Activated T-cell treated with anti-CD3 and anti-CD28 coated beads, Interleukin-2, amount 50 U/mL, for 48 hours (primary cell): Measurements from ENCODE around the gene ARHGEF39.

ENCODE experiments used
- DNase-seq, 2 experiments: peaks; one replicate each; pipeline ENCODE4 v3.0.0-alpha.2; 2020

Gene ARHGEF39

DNA sequence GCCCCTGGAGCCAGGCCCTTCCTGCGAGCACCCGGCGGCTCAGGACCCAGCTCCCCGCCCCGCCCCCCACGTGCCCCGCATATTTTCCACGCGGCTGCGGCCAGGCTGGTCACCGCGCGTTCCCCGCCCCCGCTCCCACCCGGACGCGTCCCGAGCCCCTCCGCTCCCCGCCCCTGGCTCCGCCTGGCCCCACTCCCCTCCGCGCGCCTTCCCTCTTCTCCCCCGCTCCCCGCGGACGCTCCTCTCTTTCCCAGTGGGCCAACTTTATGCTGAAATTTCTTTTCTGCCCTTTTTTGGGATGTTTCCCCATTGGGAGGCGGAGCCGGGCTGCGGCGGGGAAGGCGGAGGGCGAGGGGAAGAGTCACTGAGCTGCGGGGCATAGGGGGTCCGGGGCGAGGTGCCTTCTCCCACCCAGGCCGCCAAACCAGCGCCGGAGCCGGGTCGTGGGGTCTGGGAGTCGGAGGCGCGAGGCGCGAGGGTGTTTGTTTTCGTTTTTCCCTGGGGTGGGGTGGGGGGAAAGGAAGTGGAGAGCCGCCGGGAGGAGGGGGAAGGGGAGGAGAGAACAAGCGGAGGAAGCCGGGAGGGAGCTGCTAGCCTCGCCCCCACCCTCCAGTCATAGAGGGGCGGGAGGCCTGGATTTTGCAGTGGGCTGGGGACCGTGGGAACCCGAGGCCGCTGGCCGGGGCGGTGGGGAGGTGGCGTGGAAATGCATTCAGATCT lies 25.8 kb upstream of the ARHGEF39 start:
- DNase-seq, result peak; percentile 45 to 48

DNA sequence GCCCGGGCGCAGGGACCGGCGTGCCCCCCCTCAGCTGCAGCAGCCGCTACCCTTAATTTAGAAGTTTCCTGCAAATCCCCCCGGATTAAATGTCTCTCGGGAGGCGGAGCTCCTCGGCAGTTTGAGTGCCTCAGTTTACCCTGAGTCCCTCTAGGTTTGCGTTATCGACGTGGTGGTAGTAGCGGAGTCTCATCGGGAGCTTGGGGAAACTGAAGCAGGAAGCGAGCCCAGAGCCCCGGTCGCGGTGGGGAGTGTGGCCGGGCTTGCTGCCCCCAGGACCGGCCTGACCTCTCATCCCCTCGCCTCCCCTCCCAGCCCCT lies 25.3 kb upstream of the ARHGEF39 start:
- no peak for DNase-seq

DNA sequence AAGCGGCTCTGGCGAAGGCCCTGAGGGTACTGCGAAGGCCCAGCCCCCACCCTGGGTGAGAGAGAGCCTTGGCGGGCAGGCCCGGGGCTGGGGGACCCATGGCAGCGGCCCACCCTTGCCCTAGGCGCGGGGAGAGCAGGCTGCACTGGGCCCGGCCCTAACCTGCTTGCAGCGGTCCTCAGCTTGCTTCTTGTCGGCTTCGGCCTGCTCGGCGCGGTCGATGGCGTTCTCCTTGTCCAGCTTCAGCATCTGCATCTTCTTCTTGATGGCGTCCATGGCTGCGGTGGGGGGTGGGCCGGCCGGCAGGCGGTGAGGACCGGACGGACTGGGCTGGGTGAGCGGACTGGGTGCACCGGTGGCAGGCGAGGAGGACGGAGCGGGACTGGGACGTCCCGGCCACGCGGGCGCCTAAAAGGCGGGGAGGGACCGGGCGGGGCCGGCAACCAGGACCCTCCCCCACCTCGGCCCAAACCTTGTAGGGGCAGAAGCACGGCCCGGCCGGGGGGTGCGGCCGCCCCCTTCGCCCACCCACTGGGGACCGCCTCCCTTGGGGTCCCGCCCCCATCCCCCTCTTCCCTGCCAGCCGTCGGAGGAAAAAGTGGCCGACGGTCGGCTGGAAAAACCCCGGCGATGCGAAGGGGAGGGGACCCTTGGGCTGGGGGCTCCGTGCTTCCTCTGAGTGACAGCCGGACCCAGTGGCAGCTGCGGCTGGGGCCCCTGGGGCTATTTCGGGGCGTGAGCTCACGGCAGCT lies 24.7 kb upstream of the ARHGEF39 start, which contains the start of gene TPM2:
Gene TPM2, minus strand, starts transcription at position 384 of the 752 bp plus-strand sequence. Its CDS starts 108 bp downstream, at position 276.
- DNase-seq, result no peak

DNA sequence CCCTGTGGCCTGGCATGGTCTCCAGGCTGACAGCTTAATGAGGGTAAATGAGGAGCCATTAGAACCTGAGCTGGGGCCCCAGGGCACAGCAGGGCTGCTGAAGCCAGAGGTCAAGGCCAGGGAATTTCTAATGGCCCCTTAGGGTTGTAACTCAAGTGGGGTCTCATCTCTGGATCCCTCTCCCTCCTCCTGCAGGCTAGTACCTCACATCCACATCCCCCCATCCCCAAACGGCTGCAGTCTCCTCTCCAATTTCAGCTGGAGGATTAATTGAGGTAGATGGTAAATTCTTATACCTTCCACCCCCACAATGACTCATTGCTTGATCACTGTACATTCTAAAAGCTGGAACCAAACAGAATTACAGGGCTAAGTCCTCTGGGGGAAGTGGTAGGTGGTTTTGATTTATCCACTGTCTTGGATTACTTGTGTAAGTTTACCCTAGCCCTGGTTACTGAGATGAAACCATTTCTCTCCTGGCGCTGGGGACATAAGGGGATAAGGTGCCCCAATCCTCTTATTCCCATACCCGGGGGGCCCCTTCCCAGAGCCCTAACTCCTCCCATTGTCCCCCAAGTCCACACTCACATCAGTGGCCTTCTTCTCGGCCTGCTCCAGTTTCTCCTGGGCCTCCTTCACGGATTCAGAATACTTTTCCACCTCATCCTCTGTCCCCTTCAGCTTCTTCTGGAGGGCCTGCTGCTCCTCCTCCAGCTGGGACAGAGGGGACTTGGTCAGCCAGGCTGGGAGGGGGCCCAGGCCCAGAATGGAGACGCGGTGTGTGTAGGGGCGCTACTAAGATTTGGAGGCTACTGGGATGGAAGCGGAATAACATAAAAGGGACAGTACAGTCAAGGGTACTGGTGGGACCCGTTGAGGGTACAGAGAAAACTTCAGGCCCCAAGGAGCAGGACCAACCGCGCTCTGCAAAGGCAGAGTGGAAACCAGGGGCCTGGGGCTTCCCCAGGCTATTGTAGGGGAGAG lies 23.9 kb upstream of the ARHGEF39 start:
- DNase-seq, result peak in 1 of 2 experiments; percentile 38

DNA sequence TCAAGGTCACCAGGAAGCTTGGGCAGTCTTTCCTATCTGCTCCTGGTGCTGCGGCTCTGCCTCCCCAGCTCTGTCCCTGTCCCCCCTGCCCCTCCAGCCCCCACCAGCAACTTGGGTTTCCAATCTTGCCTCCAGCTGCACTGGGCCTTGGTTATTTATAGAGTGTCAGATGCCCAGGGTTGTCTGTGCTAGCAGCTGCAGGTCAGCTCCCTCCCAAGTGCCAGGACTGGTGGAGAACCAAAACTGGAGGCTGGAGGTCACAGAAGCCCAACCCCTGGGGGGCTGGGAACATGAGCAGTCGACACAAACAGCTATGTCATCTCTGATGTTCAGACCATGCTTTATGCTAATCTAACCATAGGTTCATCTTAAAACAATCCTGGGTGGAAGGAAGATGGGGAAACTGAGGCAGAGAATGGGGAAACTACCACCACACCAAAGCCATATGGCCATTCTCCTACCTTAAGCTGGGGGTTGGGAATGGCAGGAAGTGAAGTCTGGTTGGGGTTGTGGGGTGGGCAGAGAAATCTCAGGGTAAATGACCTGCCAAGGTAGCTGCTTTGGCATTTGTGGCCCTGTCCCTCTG lies 23.1 kb upstream of the ARHGEF39 start:
- no peak for DNase-seq

DNA sequence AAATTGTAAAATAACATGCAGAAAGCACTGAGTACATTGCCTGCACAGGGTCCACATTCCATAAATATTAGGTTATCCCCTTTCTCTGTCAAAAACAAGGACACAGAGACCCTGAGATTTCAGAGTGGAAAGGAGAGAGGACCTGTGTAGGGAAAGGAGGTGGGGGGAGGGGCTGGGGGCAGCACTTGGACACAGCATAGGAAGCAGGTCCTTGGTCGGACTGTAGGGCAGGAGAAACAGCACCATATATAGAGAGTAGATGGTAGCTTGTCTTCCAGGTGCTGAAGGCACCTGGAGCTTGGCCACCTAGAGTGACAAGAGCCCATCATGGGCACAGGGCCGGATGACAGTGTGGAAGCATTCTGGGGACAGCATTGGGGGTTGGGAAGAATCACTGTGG lies 22.3 kb upstream of the ARHGEF39 start:
- no peak for DNase-seq

DNA sequence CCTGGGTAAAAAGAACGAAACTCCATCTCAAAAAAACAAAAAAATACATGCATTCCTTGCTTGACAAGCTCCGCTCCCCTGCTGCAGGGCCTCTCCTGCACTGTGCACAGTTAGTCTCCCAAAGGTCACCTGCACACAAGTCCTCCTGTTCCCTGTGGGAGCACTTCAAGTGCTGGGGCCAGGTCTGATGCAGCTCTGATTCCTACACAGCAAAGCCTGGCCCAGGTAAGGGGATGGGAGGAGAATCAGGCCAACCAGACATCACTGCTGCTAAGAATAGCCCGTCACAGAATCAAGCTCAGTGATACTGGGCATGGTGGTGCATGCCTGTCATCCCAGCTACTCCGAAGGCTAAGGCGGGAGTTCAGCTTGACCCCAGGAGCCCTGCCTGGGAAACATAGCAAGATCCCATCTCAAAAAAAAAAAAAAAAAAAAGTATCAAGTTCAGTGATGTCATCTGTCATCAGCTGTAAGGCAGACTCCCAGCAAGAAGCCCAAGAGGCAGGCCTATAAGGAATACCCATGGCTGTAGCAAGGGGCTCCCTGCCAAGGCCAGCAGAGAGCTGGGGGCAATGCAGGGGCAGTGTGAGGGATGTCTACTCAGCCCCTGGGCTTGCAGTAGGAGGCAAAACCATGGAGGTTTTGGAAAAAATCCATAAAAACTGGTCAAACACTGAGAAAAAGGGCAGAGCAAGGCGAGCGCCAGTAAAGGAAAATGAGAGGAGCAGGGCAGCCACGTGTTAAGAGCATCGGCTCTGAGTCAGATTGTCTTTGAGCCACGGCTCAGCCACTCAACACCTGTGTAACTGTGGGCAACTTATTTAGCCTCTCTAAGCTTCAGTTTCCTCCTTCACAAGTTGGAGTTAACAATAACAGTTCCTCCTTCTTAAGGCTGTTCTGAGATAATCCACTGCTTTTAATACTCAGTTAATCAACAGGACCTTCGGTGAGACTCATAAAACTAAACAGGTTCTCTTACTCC lies 21.5 kb upstream of the ARHGEF39 start:
- no peak for DNase-seq

DNA sequence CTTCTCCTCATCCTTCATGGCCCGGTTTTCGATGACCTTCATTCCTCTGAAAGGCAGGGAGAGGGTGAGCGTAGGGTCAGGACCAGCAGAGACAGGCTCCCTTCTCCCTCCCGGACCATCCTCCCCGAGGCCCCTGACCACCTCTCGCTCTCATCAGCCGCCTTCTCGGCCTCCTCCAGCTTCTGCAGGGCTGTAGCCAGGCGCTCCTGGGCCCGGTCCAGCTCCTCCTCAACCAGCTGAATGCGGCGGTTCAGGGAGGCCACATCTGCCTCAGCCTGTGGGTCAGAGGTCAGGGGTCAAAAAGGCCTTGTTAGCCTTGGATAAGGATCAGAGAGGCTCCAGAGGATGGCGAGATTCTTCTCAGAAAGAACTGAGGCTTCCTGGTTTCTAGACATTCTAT lies 20.5 kb upstream of the ARHGEF39 start:
- DNase-seq, result no peak

DNA sequence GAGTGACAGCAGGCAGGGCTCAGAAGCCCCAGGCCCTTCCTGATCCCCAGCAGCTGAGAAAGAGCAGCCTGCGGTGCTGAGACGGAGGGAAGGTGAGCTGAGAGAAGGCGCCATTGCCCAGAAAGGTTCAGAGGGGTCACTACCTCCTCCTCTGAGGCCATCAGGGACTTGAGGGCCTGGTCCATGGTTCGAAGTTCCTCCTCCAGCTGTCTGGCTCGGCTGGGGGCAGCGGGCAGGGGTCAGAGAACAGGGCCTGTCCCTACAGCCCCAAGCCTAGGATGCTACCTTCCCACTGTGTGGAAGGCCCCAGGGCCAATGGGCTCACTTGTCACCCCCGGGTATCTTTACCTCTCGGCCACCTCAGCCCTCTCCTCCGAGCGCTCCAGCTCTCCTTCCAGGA lies 19.9 kb upstream of the ARHGEF39 start:
- no peak for DNase-seq

DNA sequence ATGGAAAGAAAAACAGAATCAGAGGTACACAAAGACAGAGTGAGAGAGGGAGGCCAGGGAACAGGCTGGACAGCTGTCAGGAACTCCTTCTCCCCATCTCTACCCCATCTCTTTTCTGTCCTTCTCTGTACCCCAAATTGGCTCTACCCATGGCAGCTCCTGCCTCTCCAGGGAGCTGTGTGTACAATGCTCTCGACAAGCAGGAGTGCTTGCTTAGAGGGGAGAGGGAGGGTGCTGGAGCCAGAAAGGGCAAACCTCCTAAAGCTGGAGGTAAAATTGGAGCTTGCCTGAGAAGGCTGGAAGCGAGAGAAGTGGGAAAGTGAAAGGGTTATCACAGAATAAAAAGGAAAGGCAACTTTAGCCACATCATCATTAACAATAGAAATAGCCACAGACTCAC lies 18.3 kb upstream of the ARHGEF39 start:
- no peak for DNase-seq

DNA sequence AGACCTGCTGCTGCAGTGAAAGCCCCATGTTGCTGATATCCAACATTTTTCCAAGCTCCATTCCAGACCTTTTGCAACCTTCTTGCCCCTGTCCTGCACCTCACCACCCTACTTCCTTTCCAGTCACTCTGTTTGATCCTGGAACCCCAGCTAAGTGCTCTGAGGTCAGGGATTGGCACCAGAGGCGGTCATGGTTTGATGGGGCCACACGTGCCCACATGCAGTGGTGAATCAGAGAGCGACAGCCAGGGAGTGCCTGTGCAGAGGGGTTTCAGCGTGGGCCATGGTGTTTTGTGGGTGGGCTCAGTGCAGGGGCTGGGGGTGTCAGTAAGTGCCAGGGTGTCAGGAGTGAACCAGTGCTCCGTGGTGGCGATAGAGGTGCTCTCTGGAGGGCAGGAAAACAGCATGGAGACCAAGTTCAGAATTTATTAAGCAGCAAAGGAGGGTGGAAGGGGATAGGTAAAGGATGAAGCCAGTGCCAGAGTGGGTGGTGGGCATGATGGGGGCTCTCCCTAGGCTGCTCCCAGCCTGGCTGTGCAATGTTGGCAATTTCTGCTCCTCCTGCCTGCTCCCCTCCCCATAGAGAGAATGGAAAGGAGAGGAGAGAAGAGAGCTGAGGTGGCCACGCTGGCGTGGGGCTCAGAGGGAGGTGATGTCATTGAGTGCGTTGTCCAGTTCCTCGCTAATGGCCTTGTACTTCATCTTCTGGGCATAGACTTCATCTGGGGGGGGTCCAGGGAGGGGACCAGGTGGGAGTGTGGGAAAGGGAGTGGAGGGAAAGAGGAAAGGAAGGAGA lies 17.7 kb upstream of the ARHGEF39 start:
- no peak for DNase-seq

DNA sequence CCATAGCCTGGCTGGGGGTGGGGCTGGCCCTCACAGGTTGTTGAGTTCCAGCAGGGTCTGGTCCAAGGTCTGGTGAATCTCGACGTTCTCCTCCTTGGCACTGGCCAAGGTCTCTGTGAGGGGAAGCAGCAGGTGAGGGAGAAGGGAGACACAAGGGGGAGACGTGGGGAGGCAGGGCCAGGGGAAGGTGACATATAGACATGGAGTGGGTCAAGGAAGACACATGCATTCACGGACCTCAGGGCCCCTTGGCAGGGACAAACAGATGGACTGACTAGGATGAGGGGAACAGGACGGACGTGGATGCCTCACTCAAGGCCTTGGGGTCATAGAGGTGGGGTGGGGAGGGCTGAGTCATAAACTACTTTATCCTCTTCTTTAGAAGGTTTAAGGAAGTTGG lies 17.1 kb upstream of the ARHGEF39 start:
- DNase-seq, result no peak

DNA sequence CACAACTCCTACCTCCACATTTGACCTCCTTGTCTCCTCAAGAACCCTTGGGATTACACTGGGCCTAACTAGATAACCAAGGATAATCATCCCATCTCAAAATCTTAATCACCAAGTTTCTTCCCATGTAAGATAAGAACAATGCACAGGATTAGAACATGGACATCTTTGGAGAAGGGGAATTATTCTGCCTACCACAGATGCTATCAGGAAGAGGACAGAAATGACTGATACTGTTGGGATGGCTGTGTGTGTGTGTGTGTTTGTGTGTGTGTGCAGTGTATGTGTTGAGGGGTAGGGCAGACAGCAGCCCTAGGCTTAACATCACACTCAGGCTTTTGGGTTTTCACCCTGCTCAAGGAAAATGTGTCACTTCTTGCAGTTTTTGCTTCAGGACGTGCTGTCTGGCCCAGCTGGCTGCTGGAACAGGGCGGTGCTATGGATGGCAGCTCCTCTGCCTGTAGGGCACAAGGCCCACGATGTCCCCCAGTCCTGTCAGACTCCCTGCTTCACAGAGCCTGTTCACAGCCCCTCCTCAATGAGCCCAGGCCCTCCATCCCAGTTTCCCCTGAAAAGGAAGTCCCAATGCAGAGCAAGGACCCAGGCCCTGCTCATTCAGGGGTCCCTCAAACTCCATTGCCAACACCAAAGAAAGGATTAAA lies 16.5 kb upstream of the ARHGEF39 start:
- no peak for DNase-seq

DNA sequence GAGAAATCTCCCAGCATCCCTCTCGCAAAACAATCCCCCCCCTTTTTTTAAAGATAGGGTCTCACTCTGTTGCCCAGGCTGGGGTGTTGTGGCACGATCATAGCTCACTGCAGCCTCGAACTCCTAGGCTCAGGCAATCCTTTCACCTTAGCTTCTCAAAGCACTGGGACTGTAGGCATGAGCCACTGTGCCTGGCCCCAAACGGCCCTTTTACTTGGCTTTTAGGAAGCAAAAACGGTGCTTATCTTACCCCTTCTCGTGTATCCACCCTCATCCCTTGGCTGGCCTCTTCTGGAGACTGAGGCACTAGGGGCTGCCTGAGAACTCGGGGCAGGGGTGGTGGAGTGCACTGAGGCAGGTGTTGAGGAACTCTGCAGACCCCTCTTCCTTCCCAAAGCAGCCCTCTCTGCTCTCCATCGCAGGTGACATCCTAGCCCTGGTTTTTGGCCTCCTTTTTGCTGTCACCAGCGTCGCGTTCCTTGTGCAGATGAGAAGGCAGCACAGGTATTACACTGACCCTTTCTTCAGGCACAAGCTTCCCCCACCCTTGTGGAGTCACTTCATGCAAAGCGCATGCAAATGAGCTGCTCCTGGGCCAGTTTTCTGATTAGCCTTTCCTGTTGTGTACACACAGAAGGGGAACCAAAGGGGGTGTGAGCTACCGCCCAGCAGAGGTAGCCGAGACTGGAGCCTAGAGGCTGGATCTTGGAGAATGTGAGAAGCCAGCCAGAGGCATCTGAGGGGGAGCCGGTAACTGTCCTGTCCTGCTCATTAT lies 15.5 kb upstream of the ARHGEF39 start:
- no peak for DNase-seq

DNA sequence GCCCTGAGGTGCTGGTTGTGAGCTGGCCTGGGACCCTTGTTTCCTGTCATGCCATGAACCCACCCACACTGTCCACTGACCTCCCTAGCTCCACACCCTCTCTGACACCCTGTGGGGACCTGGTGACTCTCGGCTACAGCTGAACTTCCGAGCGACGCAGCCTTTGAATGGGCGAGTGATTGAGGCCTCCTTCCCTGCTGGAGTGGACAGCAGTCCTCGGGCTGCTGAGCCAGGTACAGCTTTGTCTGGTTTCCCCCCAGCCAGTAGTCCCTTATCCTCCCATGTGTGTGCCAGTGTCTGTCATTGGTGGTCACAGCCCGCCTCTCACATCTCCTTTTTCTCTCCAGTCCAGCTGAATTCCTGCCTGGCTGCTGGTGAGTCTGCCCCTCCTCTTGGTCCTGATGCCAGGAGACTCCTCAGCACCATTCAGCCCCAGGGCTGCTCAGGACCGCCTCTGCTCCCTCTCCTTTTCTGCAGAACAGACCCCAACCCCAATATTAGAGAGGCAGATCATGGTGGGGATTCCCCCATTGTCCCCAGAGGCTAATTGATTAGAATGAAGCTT lies 14.9 kb upstream of the ARHGEF39 start:
- no peak for DNase-seq

DNA sequence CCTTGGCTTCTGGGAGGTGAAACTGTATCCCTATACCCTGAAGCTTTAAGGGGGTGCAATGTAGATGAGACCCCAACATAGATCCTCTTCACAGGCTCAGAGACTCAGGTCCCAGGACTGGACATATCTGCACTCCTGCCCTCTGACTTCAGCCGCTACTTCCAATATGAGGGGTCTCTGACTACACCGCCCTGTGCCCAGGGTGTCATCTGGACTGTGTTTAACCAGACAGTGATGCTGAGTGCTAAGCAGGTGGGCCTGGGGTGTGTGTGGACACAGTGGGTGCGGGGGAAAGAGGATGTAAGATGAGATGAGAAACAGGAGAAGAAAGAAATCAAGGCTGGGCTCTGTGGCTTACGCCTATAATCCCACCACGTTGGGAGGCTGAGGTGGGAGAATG lies 14.1 kb upstream of the ARHGEF39 start:
- no peak for DNase-seq

DNA sequence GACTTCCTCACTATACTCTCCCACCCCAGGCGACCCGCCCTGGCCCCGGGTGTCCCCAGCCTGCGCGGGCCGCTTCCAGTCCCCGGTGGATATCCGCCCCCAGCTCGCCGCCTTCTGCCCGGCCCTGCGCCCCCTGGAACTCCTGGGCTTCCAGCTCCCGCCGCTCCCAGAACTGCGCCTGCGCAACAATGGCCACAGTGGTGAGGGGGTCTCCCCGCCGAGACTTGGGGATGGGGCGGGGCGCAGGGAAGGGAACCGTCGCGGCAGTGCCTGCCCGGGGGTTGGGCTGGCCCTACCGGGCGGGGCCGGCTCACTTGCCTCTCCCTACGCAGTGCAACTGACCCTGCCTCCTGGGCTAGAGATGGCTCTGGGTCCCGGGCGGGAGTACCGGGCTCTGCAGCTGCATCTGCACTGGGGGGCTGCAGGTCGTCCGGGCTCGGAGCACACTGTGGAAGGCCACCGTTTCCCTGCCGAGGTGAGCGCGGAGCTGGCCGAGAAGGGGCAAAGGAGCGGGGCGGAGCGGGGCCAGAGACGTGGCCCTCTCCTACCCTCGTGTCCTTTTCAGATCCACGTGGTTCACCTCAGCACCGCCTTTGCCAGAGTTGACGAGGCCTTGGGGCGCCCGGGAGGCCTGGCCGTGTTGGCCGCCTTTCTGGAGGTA lies 10.9 kb upstream of the ARHGEF39 start:
- peak; percentile 60 to 65 for DNase-seq

DNA sequence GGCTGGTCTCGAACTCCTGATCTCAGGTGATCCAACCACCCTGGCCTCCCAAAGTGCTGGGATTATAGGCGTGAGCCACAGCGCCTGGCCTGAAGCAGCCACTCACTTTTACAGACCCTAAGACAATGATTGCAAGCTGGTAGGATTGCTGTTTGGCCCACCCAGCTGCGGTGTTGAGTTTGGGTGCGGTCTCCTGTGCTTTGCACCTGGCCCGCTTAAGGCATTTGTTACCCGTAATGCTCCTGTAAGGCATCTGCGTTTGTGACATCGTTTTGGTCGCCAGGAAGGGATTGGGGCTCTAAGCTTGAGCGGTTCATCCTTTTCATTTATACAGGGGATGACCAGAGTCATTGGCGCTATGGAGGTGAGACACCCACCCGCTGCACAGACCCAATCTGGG lies 10.2 kb upstream of the ARHGEF39 start:
- DNase-seq, result no peak

DNA sequence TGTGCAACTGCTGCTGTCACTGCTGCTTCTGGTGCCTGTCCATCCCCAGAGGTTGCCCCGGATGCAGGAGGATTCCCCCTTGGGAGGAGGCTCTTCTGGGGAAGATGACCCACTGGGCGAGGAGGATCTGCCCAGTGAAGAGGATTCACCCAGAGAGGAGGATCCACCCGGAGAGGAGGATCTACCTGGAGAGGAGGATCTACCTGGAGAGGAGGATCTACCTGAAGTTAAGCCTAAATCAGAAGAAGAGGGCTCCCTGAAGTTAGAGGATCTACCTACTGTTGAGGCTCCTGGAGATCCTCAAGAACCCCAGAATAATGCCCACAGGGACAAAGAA lies 9.0 kb upstream of the ARHGEF39 start:
- DNase-seq, result no peak
